ENCODE measurements around the gene SP1. TPM values are rescaled to one million over a fixed set of nuclear protein-coding genes. Genes with fewer than 3 reads are reported as not detected.
"Not testable (repeated sequence)": the region's sequence is repeated elsewhere in the genome, so short reads cannot be mapped to it uniquely, and the experiment has no call there.

The SP1 gene
- total RNA-seq, 1 donor from 2014 or later = 34.8 TPM

DNA sequence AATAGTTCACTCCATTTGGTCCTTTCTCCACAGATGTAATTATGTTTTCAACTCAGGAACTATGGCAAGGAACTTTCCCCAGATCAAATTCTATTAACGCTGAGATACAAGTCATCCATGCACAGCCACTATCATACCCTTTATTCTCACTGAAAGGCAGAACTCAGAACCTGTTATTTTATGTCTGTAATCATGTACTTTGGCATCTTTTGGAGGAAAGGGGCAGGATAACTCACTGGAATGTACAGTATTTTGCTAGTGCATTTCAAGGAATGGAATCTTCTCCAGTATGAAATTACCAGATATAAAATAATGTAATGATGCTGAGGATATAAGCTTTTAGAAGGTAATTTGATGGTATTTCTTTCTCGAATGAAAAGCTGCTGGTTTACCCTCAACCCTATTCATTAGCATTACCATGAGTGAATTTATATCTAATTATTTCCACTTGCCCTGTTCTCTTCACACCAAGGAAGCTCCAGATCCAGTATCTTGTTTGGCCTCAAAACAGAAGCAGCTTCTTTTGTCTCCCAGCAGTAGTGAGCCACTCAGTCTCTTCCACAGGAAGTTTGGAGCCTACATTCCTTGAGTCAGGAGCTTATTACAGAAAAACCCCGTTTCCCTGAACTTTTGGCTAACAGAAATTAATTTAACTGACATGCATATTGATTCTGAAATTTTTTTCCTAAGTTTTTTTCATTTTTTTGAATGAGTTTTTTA, 33.7 kb downstream of the SP1 start:
- DNase-seq = no peak
- H3K27ac Mint-ChIP-seq (ENCODE audit: unreplicated experiment) = no peak overlapping the region
- peaks cover 8% of the 10 kb centered on the region for H3K9me3 Mint-ChIP-seq (ENCODE audit: unreplicated experiment)
- H3K4me3 Mint-ChIP-seq (ENCODE audit: unreplicated experiment) = no peak overlapping the region
- no peaks in the 10 kb centered on the region for H3K36me3 Mint-ChIP-seq (ENCODE audit: unreplicated experiment)
- TF ChIP-seq, protein P1, sequence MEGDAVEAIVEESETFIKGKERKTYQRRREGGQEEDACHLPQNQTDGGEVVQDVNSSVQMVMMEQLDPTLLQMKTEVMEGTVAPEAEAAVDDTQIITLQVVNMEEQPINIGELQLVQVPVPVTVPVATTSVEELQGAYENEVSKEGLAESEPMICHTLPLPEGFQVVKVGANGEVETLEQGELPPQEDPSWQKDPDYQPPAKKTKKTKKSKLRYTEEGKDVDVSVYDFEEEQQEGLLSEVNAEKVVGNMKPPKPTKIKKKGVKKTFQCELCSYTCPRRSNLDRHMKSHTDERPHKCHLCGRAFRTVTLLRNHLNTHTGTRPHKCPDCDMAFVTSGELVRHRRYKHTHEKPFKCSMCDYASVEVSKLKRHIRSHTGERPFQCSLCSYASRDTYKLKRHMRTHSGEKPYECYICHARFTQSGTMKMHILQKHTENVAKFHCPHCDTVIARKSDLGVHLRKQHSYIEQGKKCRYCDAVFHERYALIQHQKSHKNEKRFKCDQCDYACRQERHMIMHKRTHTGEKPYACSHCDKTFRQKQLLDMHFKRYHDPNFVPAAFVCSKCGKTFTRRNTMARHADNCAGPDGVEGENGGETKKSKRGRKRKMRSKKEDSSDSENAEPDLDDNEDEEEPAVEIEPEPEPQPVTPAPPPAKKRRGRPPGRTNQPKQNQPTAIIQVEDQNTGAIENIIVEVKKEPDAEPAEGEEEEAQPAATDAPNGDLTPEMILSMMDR (IDR thresholded peaks at IDR 0.05; ENCODE audit: partially characterized antibody, unreplicated experiment) = no peak
- no peaks in the 10 kb centered on the region for H3K27me3 Mint-ChIP-seq (ENCODE audit: unreplicated experiment)
- H3K4me1 Mint-ChIP-seq (ENCODE audit: low read depth, unreplicated experiment) = peaks cover 12% of the 10 kb centered on the region

DNA sequence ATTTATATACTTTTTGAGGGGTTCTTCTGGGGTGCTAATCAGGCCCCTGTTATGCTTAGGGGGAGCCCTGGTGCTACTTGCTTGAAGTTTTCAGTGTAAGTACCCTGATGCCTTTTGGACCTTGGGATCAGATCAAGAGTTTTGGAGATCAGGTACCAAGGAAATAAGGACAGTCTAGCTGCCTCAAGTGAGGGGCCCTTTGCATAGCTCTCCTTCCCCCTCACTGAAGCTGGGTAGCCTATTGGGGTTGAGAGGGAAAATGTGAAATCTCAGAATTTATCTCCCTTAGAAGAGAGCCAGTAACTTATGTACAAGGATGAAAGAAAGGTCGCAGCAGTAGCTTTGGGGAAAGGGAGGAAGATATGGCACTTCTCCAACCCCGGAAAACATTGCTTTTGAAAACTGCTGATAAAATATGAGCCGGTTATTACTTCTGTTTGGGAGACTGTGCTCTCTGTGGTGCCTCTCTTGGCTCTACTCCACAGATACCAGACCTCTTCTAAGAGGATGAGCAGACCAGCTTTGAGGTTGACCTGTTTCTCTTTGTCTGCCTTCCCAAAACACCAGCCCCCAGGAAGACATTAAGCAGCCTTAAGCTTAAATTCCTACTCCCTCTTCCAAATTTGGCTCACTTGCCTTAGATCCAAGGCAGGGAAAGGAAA, 34.9 kb downstream of the SP1 start:
- Mint-ChIP-seq H3K27ac (ENCODE audit: unreplicated experiment) (no peak overlapping the region), H3K9me3 (ENCODE audit: unreplicated experiment) (peaks cover 6% of the 10 kb centered on the region), H3K4me3 (ENCODE audit: unreplicated experiment) (no peak overlapping the region), H3K36me3 (ENCODE audit: unreplicated experiment) (no peaks in the 10 kb centered on the region), H3K4me1 (ENCODE audit: low read depth, unreplicated experiment) (peaks cover 12% of the 10 kb centered on the region), H3K27me3 (ENCODE audit: unreplicated experiment) (no peaks in the 10 kb centered on the region)
- TF ChIP-seq, protein P1 (IDR thresholded peaks at IDR 0.05; ENCODE audit: partially characterized antibody, unreplicated experiment) = no peak
- no peak for DNase-seq

DNA sequence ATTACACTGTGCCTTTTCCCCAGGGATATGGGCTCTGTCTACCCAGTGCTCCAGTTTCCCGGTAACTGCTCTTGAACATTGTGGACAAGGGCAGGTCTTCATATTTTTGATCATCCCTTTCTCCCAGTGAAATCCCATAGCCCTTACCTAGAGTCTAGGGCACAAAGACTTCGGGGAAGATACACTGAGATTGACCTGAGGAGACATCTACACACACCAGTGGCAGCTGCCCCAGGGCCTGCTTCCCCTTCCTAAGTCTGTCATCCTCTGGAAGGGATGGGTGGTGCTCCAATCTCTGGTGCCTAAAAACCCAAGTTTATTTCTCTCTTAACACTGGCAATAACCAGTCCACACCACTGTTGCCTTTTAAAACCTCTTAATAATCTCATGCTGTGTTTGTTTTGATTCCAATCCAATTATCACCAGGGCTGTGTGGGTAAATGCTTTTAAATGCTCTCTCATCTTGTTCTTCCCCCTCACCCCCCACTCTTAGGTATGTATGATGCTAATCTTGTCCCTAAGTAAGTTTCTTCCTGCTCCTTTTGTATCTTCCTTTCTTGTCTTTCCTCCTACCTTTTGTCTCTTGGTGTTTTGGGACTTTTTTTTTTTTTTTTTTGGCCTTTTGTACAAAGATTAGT, 35.9 kb downstream of the SP1 start:
- peak overlapping the region; percentile 26 for H3K4me3 Mint-ChIP-seq (ENCODE audit: unreplicated experiment)
- not testable (repeated sequence) for H3K27me3 Mint-ChIP-seq (ENCODE audit: unreplicated experiment); H3K36me3 Mint-ChIP-seq (ENCODE audit: unreplicated experiment); H3K9me3 Mint-ChIP-seq (ENCODE audit: unreplicated experiment); DNase-seq
- peaks cover 12% of the 10 kb centered on the region for H3K4me1 Mint-ChIP-seq (ENCODE audit: low read depth, unreplicated experiment)
- peak overlapping the region; percentile 18 for H3K27ac Mint-ChIP-seq (ENCODE audit: unreplicated experiment)

DNA sequence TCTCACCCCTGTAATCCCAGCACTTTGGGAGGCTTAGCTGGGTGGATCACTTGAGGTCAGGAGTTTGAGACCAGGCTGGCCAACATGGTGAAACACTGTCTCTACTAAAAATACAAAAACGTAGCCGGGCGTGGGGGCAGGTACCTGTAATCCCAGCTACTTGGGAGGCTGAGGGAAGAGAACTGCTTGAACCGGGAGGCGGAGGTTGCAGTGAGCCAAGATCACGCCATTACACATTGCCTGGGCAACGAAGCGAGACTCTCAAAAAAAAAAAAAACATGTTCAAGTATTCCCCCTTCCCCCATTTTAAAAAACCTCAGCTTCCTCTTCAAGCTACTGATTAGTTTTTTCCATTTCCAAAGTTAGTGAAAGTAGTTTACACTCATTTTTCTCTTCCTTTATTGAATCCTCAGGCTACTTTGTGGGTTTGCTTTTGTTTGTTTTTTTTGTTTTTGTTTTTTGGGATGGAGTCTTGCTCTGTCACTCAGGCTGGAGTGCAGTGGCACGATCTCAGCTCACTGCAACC, 37.4 kb downstream of the SP1 start:
- H3K4me1 Mint-ChIP-seq (ENCODE audit: low read depth, unreplicated experiment) = peaks cover 12% of the 10 kb centered on the region
- not testable (repeated sequence) for H3K27ac Mint-ChIP-seq (ENCODE audit: unreplicated experiment); H3K36me3 Mint-ChIP-seq (ENCODE audit: unreplicated experiment); DNase-seq; H3K9me3 Mint-ChIP-seq (ENCODE audit: unreplicated experiment); H3K27me3 Mint-ChIP-seq (ENCODE audit: unreplicated experiment); H3K4me3 Mint-ChIP-seq (ENCODE audit: unreplicated experiment)

DNA sequence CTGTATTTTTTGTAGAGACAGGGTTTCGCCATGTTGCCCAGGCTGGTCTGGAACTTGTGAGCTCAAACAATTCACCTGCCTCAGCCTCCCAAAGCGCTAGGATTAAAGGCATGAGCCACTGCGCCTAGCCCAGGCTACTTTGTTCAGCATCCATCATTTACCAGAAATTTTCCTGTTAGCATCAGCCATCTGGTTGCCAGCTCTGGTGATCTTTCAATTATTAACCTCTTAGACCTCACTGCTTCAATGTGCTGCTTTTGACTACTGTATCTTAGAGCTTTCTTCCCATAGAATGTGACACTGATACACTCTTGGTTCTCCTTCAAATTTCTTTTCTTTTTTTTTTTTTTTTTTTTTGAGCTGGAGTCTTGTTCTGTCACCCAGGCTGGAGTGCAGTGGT, 38.2 kb downstream of the SP1 start:
- Mint-ChIP-seq H3K9me3 (ENCODE audit: unreplicated experiment) (peaks cover 4% of the 10 kb centered on the region), H3K27me3 (ENCODE audit: unreplicated experiment) (peaks cover 3% of the 10 kb centered on the region), H3K27ac (ENCODE audit: unreplicated experiment) (no peak overlapping the region), H3K4me3 (ENCODE audit: unreplicated experiment) (no peak overlapping the region), H3K4me1 (ENCODE audit: low read depth, unreplicated experiment) (peaks cover 12% of the 10 kb centered on the region), H3K36me3 (ENCODE audit: unreplicated experiment) (no peaks in the 10 kb centered on the region)
- no peak for DNase-seq
- TF ChIP-seq, protein P1 (IDR thresholded peaks at IDR 0.05; ENCODE audit: partially characterized antibody, unreplicated experiment) = no peak
